Measurements from ENCODE around the gene ZC3H12C.

- TF ChIP-seq EP300 (IDR thresholded peaks at IDR 0.05) (no peak), POLR2AphosphoS5 (IDR thresholded peaks at IDR 0.05) (no peak)
- TF ChIP-seq, protein P1, sequence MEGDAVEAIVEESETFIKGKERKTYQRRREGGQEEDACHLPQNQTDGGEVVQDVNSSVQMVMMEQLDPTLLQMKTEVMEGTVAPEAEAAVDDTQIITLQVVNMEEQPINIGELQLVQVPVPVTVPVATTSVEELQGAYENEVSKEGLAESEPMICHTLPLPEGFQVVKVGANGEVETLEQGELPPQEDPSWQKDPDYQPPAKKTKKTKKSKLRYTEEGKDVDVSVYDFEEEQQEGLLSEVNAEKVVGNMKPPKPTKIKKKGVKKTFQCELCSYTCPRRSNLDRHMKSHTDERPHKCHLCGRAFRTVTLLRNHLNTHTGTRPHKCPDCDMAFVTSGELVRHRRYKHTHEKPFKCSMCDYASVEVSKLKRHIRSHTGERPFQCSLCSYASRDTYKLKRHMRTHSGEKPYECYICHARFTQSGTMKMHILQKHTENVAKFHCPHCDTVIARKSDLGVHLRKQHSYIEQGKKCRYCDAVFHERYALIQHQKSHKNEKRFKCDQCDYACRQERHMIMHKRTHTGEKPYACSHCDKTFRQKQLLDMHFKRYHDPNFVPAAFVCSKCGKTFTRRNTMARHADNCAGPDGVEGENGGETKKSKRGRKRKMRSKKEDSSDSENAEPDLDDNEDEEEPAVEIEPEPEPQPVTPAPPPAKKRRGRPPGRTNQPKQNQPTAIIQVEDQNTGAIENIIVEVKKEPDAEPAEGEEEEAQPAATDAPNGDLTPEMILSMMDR (IDR thresholded peaks at IDR 0.05) = no peak
These were observed 113.9 kb downstream of the ZC3H12C start for GRCh38 chr11:110207123-110207522.
